Fibroblast of lung (primary cell): ENCODE results near the gene BCL7C.

Source experiments
- EZH2 ChIP-seq: IDR thresholded peaks from 2 replicates; pipeline ENCODE4 v1.5.1; 2012; ENCODE audit warnings: low read length, control low read depth, mild to moderate bottlenecking; ENCODE audit errors: missing control alignments
- TF ChIP-seq, protein P1 (sequence below), 2 donors: IDR thresholded peaks in 1 of 2; conservative IDR thresholded peaks in 1 of 2; 1 replicate in 1 of 2; 2 replicates in 1 of 2; pipeline ENCODE4 v1.5.1; 2011 to 2012; ENCODE audit warnings: low read length in 2 of 2, control low read depth in 1 of 2, inconsistent platforms in 1 of 2, low read depth in 1 of 2, mild to moderate bottlenecking in 1 of 2

DNA sequence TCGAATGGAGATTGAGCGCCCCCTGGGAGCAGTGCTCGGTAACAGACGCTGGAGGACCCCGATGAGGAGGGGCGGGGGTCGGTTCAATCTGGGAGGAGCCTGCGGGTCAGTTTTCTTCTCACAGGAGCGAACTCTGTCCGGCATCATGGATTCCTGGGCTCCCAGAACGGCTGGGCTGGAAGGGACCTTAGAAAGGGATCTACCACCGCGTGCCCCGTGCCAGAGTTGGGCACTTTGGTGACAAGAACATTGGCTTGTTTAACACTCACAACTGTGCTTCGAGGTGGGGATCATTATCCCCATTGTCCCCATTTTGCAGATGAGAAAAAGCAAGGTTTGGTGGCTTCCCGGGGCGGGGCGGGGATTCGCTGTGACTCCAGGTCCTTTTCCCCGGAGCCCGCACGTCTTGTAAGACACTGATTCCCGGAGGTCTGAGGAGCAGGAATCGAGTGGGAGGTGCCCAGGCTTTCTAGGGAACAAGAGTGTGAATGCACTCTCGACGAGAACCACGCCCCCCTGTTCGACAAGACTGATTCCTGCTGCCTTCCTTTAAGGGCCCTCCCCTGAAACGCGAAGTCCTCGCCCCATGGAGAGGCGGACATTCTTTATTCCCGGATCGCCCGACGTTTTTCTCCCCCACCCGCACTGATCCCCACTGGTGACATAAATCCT is 28.0 kb upstream of the BCL7C start:
- TF ChIP-seq, protein P1, sequence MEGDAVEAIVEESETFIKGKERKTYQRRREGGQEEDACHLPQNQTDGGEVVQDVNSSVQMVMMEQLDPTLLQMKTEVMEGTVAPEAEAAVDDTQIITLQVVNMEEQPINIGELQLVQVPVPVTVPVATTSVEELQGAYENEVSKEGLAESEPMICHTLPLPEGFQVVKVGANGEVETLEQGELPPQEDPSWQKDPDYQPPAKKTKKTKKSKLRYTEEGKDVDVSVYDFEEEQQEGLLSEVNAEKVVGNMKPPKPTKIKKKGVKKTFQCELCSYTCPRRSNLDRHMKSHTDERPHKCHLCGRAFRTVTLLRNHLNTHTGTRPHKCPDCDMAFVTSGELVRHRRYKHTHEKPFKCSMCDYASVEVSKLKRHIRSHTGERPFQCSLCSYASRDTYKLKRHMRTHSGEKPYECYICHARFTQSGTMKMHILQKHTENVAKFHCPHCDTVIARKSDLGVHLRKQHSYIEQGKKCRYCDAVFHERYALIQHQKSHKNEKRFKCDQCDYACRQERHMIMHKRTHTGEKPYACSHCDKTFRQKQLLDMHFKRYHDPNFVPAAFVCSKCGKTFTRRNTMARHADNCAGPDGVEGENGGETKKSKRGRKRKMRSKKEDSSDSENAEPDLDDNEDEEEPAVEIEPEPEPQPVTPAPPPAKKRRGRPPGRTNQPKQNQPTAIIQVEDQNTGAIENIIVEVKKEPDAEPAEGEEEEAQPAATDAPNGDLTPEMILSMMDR (conservative IDR thresholded peaks at IDR 0.05 in 1 of 2, IDR thresholded peaks at IDR 0.05 in 1 of 2; ENCODE audit: low read depth in 1 of 2, low read length in 2 of 2): peak; percentile 91 to 92
- TF ChIP-seq EZH2: no peak
